ENCODE results near the gene DYRK3. TPM values are rescaled to one million over a fixed set of nuclear protein-coding genes. Genes with fewer than 3 reads are reported as not detected.

Gene DYRK3
- total and polyA plus RNA-seq, 10 donors, result 0.65 to 6.6 (median 2.8) TPM

- peaks cover 0 to 4% (median 0%) of the 10 kb centered on the region in 6 donors for H3K4me1 ChIP-seq
- H3K27me3 ChIP-seq (replicated peaks in 1 of 7), result no peaks in the 10 kb centered on the region
- no peak overlapping the region for H3K27ac ChIP-seq
- H3K36me3 ChIP-seq, result peaks cover 0 to 14% (median 9%) of the 10 kb centered on the region in 6 donors
- no peak overlapping the region for H3K4me3 ChIP-seq
- WGBS, 5 donors, result 78 to 100% (median 88%) methylated on average over 1 of the region's 1 CpG
- intact Hi-C loops (cut with DNase I; ENCODE audit: low total_unique reads), result no loop called here
- no peaks in the 10 kb centered on the region for H3K9me3 ChIP-seq
- no peak for DNase-seq
- TF ChIP-seq POLR2AphosphoS5 (IDR thresholded peaks at IDR 0.05) (no peak), CTCF (IDR thresholded peaks at IDR 0.05 in 8 of 11, conservative IDR thresholded peaks at IDR 0.05 in 3 of 11) (no peak), POLR2A (IDR thresholded peaks at IDR 0.05) (no peak)
Measured at GRCh38 chr1:206646504-206646903, 11.2 kb downstream of the DYRK3 start.

DNA sequence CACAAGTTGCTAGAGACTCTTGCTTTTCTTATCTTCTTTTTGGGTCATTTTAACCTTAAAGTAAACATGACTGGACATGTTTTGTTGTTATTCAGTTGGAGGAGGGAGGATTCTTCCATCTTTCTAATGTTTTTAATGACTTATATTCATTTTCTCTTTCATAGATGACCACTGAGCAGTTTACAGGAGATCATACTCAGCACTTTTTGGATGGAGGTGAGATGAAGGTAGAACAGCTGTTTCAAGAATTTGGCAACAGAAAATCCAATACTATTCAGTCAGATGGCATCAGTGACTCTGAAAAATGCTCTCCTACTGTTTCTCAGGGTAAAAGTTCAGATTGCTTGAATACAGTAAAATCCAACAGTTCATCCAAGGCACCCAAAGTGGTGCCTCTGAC lies 11.9 kb downstream of the DYRK3 start:
- peaks cover 0 to 14% (median 9%) of the 10 kb centered on the region in 6 donors for H3K36me3 ChIP-seq
- H3K4me3 ChIP-seq, result no peak overlapping the region
- no peak for TF ChIP-seq POLR2AphosphoS5 (IDR thresholded peaks at IDR 0.05)
- no peak for TF ChIP-seq POLR2A (IDR thresholded peaks at IDR 0.05)
- TF ChIP-seq CTCF (IDR thresholded peaks at IDR 0.05 in 8 of 11, conservative IDR thresholded peaks at IDR 0.05 in 3 of 11), result no peak
- H3K4me1 ChIP-seq, result peaks cover 0 to 4% (median 0%) of the 10 kb centered on the region in 6 donors
- intact Hi-C loops (cut with DNase I; ENCODE audit: low total_unique reads), result no loop called here
- no peak for DNase-seq
- no peaks in the 10 kb centered on the region for H3K27me3 ChIP-seq (replicated peaks in 1 of 7)
- no peaks in the 10 kb centered on the region for H3K9me3 ChIP-seq
- no peak overlapping the region for H3K27ac ChIP-seq

DNA sequence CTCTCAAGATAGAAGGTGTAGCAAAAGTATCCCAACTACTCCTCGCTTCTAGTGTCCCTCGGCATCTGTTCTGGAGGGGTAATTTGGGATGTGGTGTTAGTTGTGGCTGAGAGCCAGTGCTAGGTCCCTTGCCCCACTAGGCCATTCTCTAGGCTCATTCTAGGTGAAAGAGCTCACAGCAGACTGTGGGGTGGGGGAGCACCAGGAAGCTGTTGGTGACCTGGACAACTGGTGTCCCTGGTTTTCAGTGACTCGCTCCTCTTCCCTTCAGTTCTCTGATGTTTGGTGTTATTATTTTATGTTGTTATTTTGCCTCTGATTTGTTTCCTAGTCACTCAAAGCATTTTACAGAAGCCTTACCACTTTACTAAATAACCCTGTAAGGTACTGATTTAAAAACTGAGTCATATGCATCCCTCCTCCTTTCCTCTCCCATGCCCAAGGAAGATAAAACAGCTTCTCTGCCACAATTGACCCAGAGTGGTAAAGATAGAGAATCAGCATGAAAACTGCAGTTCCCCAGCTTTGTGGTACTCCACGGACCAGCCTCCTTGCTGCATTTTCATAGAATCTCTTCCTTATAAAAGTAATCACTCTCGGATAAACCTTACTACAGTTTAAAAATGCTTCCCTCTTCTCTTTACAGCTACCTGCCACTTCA lies 14.1 kb downstream of the DYRK3 start:
- Histone ChIP-seq H3K4me3 (no peak overlapping the region), H3K9me3 (no peaks in the 10 kb centered on the region), H3K27me3 (replicated peaks in 1 of 7) (no peaks in the 10 kb centered on the region), H3K4me1 (peaks cover 0 to 3% (median 0%) of the 10 kb centered on the region in 6 donors), H3K36me3 (peaks cover 0 to 14% (median 9%) of the 10 kb centered on the region in 6 donors), H3K27ac (peak overlapping the region in 1 of 8 donors; percentile 28)
- TF ChIP-seq POLR2A (IDR thresholded peaks at IDR 0.05) (no peak), CTCF (IDR thresholded peaks at IDR 0.05 in 8 of 11, conservative IDR thresholded peaks at IDR 0.05 in 3 of 11) (no peak), POLR2AphosphoS5 (IDR thresholded peaks at IDR 0.05) (no peak)
- intact Hi-C loops (cut with DNase I; ENCODE audit: low total_unique reads), result no loop called here
- DNase-seq, result no peak
- 88 to 94% (median 90%) methylated on average over 5 of the region's 5 CpGs for WGBS, 5 donors

GRCh38 chr1:206651014-206651413 lies 15.7 kb downstream of the DYRK3 start:
- no peak overlapping the region for H3K27ac ChIP-seq
- 88 to 98% (median 92%) methylated on average over 3 of the region's 3 CpGs for WGBS, 5 donors
- H3K27me3 ChIP-seq (replicated peaks in 1 of 7), result no peaks in the 10 kb centered on the region
- no peak for TF ChIP-seq POLR2AphosphoS5 (IDR thresholded peaks at IDR 0.05)
- no peak for TF ChIP-seq CTCF (IDR thresholded peaks at IDR 0.05 in 8 of 11, conservative IDR thresholded peaks at IDR 0.05 in 3 of 11)
- no peak for TF ChIP-seq POLR2A (IDR thresholded peaks at IDR 0.05)
- no peak overlapping the region for H3K4me3 ChIP-seq
- H3K36me3 ChIP-seq, result peaks cover 0 to 14% (median 9%) of the 10 kb centered on the region in 6 donors
- intact Hi-C loops (cut with DNase I; ENCODE audit: low total_unique reads), result no loop called here
- no peaks in the 10 kb centered on the region for H3K9me3 ChIP-seq
- H3K4me1 ChIP-seq, result peaks cover 0 to 3% (median 0%) of the 10 kb centered on the region in 6 donors
- no peak for DNase-seq
